Measurements from ENCODE around the gene UNC13D.
"Not testable (repeated sequence)": the region's sequence is repeated elsewhere in the genome, so short reads cannot be mapped to it uniquely, and the experiment has no call there.

Gene UNC13D

GRCh38 chr17:75819116-75819515 is 25.1 kb downstream of the UNC13D start:
- no peak for DNase-seq

GRCh38 chr17:75818326-75818885 is 25.8 kb downstream of the UNC13D start:
- no peak for DNase-seq

GRCh38 chr17:75817571-75817970 is 26.6 kb downstream of the UNC13D start:
- DNase-seq, result no peak

- DNase-seq, result no peak
These were observed 27.5 kb downstream of the UNC13D start for GRCh38 chr17:75816693-75817092.

GRCh38 chr17:75815399-75815798 is 28.8 kb downstream of the UNC13D start:
- no peak for DNase-seq

GRCh38 chr17:75814900-75815373 is 29.3 kb downstream of the UNC13D start:
- DNase-seq, result no peak

GRCh38 chr17:75814021-75814395 is 30.2 kb downstream of the UNC13D start:
- no peak for DNase-seq

GRCh38 chr17:75813081-75814020 is 30.9 kb downstream of the UNC13D start:
- no peak for DNase-seq

- no peak for DNase-seq
These were observed 31.8 kb downstream of the UNC13D start for GRCh38 chr17:75812096-75813013.

- no peak for DNase-seq
These were observed 33.0 kb downstream of the UNC13D start for GRCh38 chr17:75811174-75811573.

GRCh38 chr17:75810756-75811155 is 33.4 kb downstream of the UNC13D start:
- DNase-seq, result not testable (repeated sequence)

- DNase-seq, result no peak
These were observed 34.0 kb downstream of the UNC13D start for GRCh38 chr17:75810216-75810615.

GRCh38 chr17:75809631-75810111 is 34.5 kb downstream of the UNC13D start:
- DNase-seq, result no peak

GRCh38 chr17:75808905-75809621 is 35.1 kb downstream of the UNC13D start:
- no peak for DNase-seq

- no peak for DNase-seq
These were observed 35.7 kb downstream of the UNC13D start for GRCh38 chr17:75808549-75808904.

GRCh38 chr17:75807861-75808260 is 36.3 kb downstream of the UNC13D start:
- no peak for DNase-seq

- no peak for DNase-seq
These were observed 37.2 kb downstream of the UNC13D start for GRCh38 chr17:75806822-75807500.

- DNase-seq, result no peak
These were observed 40.3 kb downstream of the UNC13D start for GRCh38 chr17:75803883-75804282.

GRCh38 chr17:75799402-75799801 is 44.8 kb downstream of the UNC13D start:
- DNase-seq, result no peak

- no peak for DNase-seq
These were observed 48.2 kb downstream of the UNC13D start for GRCh38 chr17:75795820-75796607.

GRCh38 chr17:75793460-75793859 is 50.7 kb downstream of the UNC13D start:
- DNase-seq, result no peak
